Thymus (tissue), 11 donors: ENCODE results near the gene MARS1. TPM values are rescaled to one million over a fixed set of nuclear protein-coding genes. Genes with fewer than 3 reads are reported as not detected.
A peak's percentile ranks its signal among the peaks of the same experiment; 100 is the strongest.

Source experiments
- DNase-seq, 9 donors: peaks; one replicate each; pipeline ENCODE4 v3.0.0-alpha.2; 2013; ENCODE audit warnings: low spot score in 9 of 9, low read depth in 6 of 9, missing footprints in 1 of 9
- H3K27ac ChIP-seq, 2 donors: one replicate each; pipeline ENCODE4 v1.5.1; 2013; ENCODE audit warnings: control low read depth in 1 of 2, low read depth in 1 of 2, low read length in 1 of 2, mild to moderate bottlenecking in 1 of 2, moderate library complexity in 1 of 2
- H3K27me3 ChIP-seq, 2 donors: one replicate each; pipeline ENCODE4 v1.5.1; 2013; ENCODE audit warnings: low read length in 1 of 2; ENCODE audit not compliant: control insufficient read depth in 2 of 2, insufficient read depth in 1 of 2
- H3K36me3 ChIP-seq, 2 donors: one replicate each; pipeline ENCODE4 v1.5.1; 2013; ENCODE audit warnings: low read length in 1 of 2, mild to moderate bottlenecking in 1 of 2, moderate library complexity in 1 of 2; ENCODE audit not compliant: control insufficient read depth in 2 of 2, insufficient read depth in 2 of 2
- H3K4me1 ChIP-seq, 2 donors: one replicate each; pipeline ENCODE4 v1.5.1; 2013; ENCODE audit warnings: low read length in 2 of 2; ENCODE audit not compliant: control insufficient read depth in 2 of 2, insufficient read depth in 2 of 2
- H3K4me3 ChIP-seq, 2 donors: one replicate each; pipeline ENCODE4 v1.5.1; 2013; ENCODE audit warnings: low read length in 2 of 2, control low read depth in 1 of 2, mild to moderate bottlenecking in 1 of 2
- H3K9me3 ChIP-seq, 2 donors: one replicate each; pipeline ENCODE4 v1.5.1; 2013; ENCODE audit warnings: low read length in 1 of 2, mild to moderate bottlenecking in 1 of 2; ENCODE audit not compliant: control insufficient read depth in 2 of 2, insufficient read depth in 1 of 2
- WGBS: extraction: QIAGEN DNeasy Blood & Tissue Kit; methylation state at CpG from one replicate; pipeline ENCODE4 v1.1.7; 2013; 5-methylcytosine and 5-hydroxymethylcytosine counted together
- polyA plus RNA-seq: library from polyadenylated mRNA; stranded (reverse); fragments of 200-250 nt; gene quantifications from one replicate; pipeline ENCODE4 v1.2.3, GENCODE V29; 2013
- total RNA-seq: library from RNA; stranded (reverse); fragments of 120-200 nt; gene quantifications from one replicate; pipeline ENCODE4 v1.2.4, GENCODE V29; 2013
- donor health status: healthy.

The MARS1 gene
- total and polyA plus RNA-seq, 2 donors, result 93.8 to 117 TPM

DNA sequence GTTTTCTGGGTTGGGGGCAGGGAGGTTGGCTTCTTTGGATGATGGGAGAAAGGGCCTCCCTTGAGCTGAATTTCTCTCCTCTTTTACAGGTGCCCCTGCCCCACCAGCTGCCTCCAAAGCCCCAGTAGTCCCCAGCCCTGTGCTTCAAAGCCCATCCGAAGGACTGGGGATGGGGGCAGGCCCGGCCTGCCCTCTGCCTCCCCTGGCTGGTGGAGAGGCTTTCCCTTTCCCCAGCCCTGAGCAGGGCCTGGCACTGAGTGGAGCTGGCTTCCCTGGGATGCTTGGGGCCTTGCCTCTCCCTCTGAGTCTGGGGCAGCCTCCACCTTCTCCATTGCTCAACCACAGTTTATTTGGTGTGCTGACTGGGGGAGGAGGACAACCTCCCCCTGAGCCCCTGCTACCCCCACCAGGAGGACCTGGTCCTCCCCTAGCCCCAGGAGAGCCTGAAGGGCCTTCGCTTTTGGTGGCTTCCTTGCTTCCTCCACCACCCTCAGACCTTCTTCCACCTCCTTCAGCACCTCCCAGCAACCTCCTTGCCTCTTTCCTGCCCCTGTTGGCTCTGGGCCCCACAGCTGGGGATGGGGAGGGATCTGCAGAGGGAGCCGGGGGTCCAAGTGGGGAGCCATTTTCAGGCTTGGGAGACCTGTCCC, 38.7 kb downstream of the MARS1 start:
- DNase-seq, result no peak
- Histone ChIP-seq H3K9me3 (no peaks in the 10 kb centered on the region), H3K27ac (no peak overlapping the region), H3K4me1 (peaks cover 19 to 35% of the 10 kb centered on the region in 2 donors), H3K27me3 (no peaks in the 10 kb centered on the region), H3K4me3 (no peak overlapping the region), H3K36me3 (peaks cover 72 to 73% of the 10 kb centered on the region in 2 donors)
- WGBS, result 96% methylated on average over 4 of the region's 4 CpGs

DNA sequence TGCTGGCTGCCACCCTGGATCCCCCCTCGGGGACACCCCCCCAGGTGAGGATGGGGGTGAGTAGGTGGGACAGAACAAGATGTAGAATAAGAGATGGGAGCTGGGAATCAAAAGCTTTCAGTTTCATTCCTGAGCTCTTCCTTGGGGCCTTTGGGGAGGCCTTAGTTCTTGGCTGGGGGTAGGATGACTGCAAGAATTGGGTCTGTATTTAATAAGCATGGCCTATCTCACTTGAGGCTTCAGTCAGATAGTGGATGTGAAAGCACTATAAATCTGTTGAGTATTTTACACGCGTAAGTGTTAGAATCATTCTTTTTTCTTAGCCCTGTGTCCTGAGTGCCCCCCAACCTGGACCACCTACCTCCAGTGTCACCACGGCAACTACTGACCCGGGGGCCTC, 39.3 kb downstream of the MARS1 start:
- H3K36me3 ChIP-seq, result peaks cover 77 to 79% of the 10 kb centered on the region in 2 donors
- 94% methylated on average over 5 of the region's 5 CpGs for WGBS
- H3K27ac ChIP-seq, result no peak overlapping the region
- H3K27me3 ChIP-seq, result no peaks in the 10 kb centered on the region
- DNase-seq, result no peak
- no peaks in the 10 kb centered on the region for H3K9me3 ChIP-seq
- peaks cover 17 to 30% of the 10 kb centered on the region in 2 donors for H3K4me1 ChIP-seq
- H3K4me3 ChIP-seq, result no peak overlapping the region

DNA sequence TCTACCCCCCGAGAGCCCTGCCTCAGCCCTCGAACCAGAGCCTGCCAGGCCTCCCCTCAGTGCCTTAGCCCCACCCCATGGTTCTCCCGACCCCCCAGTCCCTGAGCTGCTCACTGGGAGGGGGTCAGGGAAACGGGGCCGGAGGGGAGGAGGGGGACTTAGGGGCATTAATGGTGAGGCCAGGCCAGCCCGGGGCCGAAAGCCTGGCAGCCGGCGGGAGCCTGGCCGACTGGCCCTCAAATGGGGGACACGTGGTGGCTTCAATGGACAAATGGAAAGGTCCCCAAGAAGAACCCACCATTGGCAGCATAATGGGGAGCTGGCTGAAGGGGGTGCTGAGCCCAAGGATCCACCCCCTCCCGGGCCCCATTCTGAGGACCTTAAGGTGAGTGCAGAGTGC, 40.3 kb downstream of the MARS1 start:
- DNase-seq, result no peak
- peaks cover 17 to 26% of the 10 kb centered on the region in 2 donors for H3K4me1 ChIP-seq
- H3K27ac ChIP-seq, result no peak overlapping the region
- no peak overlapping the region for H3K4me3 ChIP-seq
- WGBS, result 98% methylated on average over 12 of the region's 12 CpGs
- peaks cover 87 to 89% of the 10 kb centered on the region in 2 donors for H3K36me3 ChIP-seq
- no peaks in the 10 kb centered on the region for H3K9me3 ChIP-seq
- H3K27me3 ChIP-seq, result no peaks in the 10 kb centered on the region

DNA sequence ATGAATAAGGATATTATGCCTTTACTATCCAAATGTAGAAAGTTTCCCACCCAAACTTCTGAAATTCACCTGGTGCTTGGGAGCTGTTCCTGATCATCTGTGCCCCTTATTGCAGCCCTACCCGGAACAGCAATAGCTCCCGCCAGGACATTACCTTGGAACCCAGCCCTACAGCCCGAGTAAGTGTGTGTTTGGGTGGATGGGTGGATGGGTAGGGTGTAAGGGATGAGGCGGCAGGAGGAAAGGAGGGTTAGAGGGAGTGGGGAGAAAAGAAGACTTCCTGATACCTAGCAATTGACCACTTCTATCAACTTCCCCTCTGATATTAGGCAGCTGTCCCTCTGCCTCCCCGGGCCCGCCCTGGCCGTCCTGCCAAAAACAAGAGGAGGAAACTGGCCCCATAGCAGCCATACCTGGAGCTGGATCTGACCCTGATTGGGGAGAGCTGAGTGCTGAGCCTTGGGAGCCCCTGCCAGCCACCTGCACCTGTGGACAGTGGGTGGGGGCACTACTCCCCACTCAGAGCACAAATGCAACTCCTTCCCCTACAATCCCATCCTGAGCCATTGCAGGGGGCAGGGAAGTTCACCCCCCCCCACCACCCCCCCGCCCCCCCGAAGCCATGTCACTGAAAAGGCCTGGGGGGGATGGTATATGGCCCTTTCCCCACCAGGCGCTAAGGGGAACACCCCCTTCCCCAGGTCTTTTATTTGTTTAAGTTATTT, 41.1 kb downstream of the MARS1 start:
- H3K27ac ChIP-seq, result no peak overlapping the region
- WGBS, result 97% methylated on average over 10 of the region's 10 CpGs
- H3K36me3 ChIP-seq, result peaks cover 91 to 93% of the 10 kb centered on the region in 2 donors
- peaks cover 9 to 18% of the 10 kb centered on the region in 2 donors for H3K4me1 ChIP-seq
- H3K4me3 ChIP-seq, result no peak overlapping the region
- no peaks in the 10 kb centered on the region for H3K9me3 ChIP-seq
- H3K27me3 ChIP-seq, result no peaks in the 10 kb centered on the region
- DNase-seq, result no peak

DNA sequence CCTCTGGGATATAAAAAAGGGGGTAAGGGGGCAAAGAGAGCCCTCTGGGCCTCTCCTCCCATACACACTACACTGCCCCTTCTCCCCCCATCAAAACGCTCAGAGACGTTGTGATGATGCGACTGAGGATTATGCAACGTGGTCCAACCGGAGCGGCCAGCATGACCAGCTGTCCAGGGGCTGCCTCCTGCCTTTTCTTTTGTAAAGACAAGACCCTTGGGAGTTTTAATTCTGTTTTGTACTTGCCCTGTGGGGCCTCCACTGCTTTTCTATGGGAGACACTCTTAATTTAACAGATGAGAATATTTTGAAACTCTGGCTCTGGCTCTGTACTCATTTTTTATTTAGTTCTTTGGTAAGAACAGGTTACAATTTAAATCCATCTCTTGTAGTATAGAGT, 42.0 kb downstream of the MARS1 start:
- Histone ChIP-seq H3K4me3 (no peak overlapping the region), H3K27ac (no peak overlapping the region), H3K27me3 (no peaks in the 10 kb centered on the region), H3K4me1 (peaks cover 1 to 9% of the 10 kb centered on the region in 2 donors), H3K9me3 (no peaks in the 10 kb centered on the region), H3K36me3 (peaks cover 89 to 95% of the 10 kb centered on the region in 2 donors)
- DNase-seq, result no peak
- 95% methylated on average over 6 of the region's 6 CpGs for WGBS

DNA sequence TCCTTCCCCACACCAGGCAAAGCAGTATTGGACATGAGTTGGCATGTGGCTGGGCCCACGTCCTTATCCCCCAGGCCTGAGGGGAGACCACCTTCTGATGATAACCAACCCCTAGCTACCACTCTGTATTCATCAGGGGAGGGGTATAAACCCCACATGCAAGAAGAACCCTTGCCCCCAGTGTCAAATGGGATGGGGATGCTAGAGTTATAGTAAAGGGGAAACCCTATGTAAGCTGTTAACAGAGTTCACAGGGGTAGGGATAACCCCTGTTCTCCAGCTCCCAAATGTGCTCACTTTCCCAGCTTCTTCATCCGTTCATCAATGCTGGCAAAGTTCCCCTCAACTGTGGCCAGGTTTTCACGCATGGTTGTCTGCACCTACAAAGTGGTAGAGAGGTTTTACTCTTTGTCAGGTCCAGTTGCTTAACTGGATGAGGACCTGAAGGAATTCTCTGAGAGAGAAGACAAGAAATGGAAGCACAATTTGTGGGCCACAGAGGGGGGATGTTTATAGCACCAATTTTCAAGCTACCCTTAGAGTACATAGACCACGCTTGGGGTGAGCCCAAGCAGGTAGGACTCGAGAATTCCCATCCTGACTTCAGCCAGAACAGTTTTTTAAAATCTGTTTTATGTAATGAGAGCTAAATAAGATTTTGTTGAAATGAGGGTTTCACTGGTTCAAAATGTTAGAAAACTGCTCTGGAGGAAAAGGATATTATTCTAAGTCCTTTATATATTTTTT, 42.7 kb downstream of the MARS1 start:
- H3K27ac ChIP-seq, result peak overlapping the region in 1 of 2 donors; percentile 13

DNA sequence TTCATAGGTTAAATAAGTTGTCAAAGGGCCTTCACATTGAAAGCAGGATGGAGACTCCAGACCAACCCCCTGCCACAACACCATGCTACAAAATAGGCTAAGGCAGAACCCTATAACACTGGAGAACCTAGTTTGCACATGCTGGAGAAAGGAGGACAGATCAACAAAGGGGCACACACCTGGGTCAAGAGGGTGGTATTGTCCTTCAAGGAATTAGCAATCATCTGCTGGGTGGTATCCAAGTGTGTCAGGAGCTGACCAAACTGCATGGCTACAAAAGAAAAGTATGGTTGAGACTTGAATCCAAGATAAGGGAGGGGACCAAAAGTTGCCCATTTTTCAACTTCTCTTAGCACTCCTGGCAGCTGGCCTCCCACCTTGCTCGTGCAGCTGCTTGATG, 44.0 kb downstream of the MARS1 start:
- WGBS, result 97% methylated on average over 1 of the region's 1 CpG
- H3K4me1 ChIP-seq, result no peaks in the 10 kb centered on the region
- no peak overlapping the region for H3K4me3 ChIP-seq
- DNase-seq, result no peak
- no peak overlapping the region for H3K27ac ChIP-seq
- no peaks in the 10 kb centered on the region for H3K9me3 ChIP-seq
- H3K36me3 ChIP-seq, result peaks cover 88 to 89% of the 10 kb centered on the region in 2 donors
- H3K27me3 ChIP-seq, result no peaks in the 10 kb centered on the region

More for the DNA sequence above, 42.7 kb downstream of the MARS1 start:
- DNase-seq, result no peak
- H3K36me3 ChIP-seq, result peaks cover 90 to 96% of the 10 kb centered on the region in 2 donors
- H3K9me3 ChIP-seq, result no peaks in the 10 kb centered on the region
- no peak overlapping the region for H3K4me3 ChIP-seq
- WGBS, result 94% methylated on average over 5 of the region's 5 CpGs
- H3K4me1 ChIP-seq, result peaks cover 0 to 3% of the 10 kb centered on the region in 2 donors
- H3K27me3 ChIP-seq, result no peaks in the 10 kb centered on the region

DNA sequence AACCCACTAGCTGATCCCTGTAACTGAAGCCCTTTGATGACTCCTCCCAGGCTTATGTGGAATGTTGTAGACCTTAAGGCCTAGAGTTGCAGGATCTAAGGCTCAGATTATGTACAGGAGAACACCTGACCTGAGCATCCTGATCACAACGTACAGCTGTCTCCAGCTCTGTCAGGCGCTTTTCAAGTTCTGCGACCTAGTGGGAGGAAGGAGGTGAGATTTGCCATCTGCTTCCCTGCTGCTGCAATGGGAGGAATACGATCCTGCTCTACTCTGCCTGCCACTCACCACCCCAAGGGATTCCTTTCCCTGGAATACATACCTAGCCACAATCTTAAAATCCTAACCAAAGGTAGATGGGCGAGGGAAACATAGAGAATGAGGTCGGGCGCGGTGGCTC, 45.2 kb downstream of the MARS1 start:
- Histone ChIP-seq H3K27ac (no peak overlapping the region), H3K4me3 (no peak overlapping the region), H3K36me3 (peaks cover 77 to 85% of the 10 kb centered on the region in 2 donors), H3K9me3 (no peaks in the 10 kb centered on the region), H3K27me3 (no peaks in the 10 kb centered on the region), H3K4me1 (no peaks in the 10 kb centered on the region)
- no peak for DNase-seq
- 98% methylated on average over 8 of the region's 8 CpGs for WGBS

DNA sequence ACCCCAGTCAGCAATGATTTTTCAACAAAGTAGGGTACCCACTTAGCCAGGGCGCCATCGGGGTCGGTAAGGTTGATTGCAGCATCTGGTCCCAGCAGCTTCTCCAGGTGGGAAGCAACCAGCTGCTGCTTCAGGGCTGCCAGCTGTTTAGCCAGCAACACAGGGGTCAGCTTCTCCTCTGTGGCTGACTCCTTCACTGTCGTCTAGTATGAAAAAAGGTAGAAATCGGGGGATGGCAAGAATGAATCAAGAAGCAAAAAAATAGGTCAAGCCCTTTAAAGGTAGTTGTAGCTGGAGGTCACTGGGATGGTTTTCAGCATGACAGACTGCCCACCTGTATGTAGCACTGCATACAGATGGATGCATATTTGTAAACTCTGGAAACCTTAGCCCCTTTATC, 46.4 kb downstream of the MARS1 start:
- no peaks in the 10 kb centered on the region for H3K27me3 ChIP-seq
- 98% methylated on average over 5 of the region's 5 CpGs for WGBS
- peaks cover 75 to 77% of the 10 kb centered on the region in 2 donors for H3K36me3 ChIP-seq
- H3K9me3 ChIP-seq, result no peaks in the 10 kb centered on the region
- no peak overlapping the region for H3K4me3 ChIP-seq
- H3K27ac ChIP-seq, result no peak overlapping the region
- no peaks in the 10 kb centered on the region for H3K4me1 ChIP-seq
- DNase-seq, result no peak
